Nephron (organoid): ENCODE results near the gene C7orf33.
"Not testable (repeated sequence)": the region's sequence is repeated elsewhere in the genome, so short reads cannot be mapped to it uniquely, and the experiment has no call there.

Source experiments
- H3K27ac Mint-ChIP-seq, 3 experiments: 2 replicates each; pipeline ENCODE4 v1.8.0; 2020; ENCODE audit warnings: mixed read lengths in 3 of 3, mild to moderate bottlenecking in 2 of 3, moderate library complexity in 1 of 3
- H3K27me3 Mint-ChIP-seq: 2 replicates; pipeline ENCODE4 v1.8.0; 2021; ENCODE audit warnings: low read depth, mild to moderate bottlenecking, moderate library complexity, mixed read lengths
- H3K36me3 Mint-ChIP-seq: 2 replicates; pipeline ENCODE4 v1.8.0; 2020; ENCODE audit warnings: low read depth, mixed read lengths
- H3K4me1 Mint-ChIP-seq: 2 replicates; pipeline ENCODE4 v1.8.0; 2020; ENCODE audit warnings: mixed read lengths
- H3K4me3 Mint-ChIP-seq, 3 experiments: 2 replicates each; pipeline ENCODE4 v1.8.0; 2020; ENCODE audit warnings: mild to moderate bottlenecking in 3 of 3, mixed read lengths in 3 of 3, moderate library complexity in 2 of 3
- H3K9me3 Mint-ChIP-seq: 2 replicates; pipeline ENCODE4 v1.8.0; 2020; ENCODE audit warnings: mixed read lengths
- TF ChIP-seq, protein P1 (sequence below), 3 experiments: fragments of 200-600 bp; sonication (generic); IDR thresholded peaks; one replicate each; pipeline ENCODE4 v1.5.0; 2021; ENCODE audit warnings: antibody characterized with exemption in 3 of 3; ENCODE audit not compliant: unreplicated experiment in 3 of 3

The C7orf33 gene

DNA sequence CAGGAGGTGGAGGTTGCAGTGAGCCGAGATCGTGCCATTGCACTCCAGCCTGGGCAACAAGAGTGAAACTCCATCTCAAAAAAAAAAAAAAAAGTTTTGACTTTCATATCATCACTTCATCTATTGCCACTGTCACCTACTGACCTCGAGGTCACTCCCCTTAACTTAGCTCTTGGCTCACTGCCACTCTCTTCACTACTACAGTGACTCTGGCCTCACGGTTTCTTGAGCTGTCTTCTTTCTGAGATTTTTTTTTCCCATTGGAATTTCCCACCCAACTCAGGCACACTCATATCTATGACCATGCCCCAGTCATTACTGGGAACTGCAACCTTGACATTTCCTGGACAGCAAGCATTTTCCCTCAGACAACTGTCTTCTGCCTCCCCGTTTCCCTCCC lies 42.6 kb upstream of the C7orf33 start:
- Mint-ChIP-seq H3K4me3 (no peak overlapping the region), H3K4me1 (no peaks in the 10 kb centered on the region), H3K27ac (no peak overlapping the region), H3K36me3 (no peaks in the 10 kb centered on the region), H3K27me3 (no peaks in the 10 kb centered on the region), H3K9me3 (peaks cover 15% of the 10 kb centered on the region)
- TF ChIP-seq, protein P1, sequence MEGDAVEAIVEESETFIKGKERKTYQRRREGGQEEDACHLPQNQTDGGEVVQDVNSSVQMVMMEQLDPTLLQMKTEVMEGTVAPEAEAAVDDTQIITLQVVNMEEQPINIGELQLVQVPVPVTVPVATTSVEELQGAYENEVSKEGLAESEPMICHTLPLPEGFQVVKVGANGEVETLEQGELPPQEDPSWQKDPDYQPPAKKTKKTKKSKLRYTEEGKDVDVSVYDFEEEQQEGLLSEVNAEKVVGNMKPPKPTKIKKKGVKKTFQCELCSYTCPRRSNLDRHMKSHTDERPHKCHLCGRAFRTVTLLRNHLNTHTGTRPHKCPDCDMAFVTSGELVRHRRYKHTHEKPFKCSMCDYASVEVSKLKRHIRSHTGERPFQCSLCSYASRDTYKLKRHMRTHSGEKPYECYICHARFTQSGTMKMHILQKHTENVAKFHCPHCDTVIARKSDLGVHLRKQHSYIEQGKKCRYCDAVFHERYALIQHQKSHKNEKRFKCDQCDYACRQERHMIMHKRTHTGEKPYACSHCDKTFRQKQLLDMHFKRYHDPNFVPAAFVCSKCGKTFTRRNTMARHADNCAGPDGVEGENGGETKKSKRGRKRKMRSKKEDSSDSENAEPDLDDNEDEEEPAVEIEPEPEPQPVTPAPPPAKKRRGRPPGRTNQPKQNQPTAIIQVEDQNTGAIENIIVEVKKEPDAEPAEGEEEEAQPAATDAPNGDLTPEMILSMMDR (IDR thresholded peaks at IDR 0.05; ENCODE audit: unreplicated experiment in 3 of 3): no peak

DNA sequence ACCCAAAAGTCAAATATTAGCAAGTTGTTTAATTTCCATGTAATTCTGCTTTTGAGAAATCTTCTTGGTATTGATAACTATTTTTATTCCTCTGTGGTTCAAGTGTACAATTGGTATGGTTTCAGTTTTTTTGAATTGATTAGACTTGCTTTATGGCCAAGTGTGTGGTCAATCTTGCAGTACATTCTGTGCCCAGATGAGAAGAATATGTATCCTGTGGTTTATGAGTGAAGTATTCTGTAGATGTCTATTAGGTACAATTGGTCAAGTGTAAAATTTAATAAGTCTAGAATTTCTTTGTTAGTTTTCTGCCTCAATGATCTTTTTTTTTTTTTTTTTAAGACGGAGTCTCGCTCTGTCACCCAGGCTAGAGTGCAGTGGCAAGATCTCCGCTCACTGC lies 36.6 kb upstream of the C7orf33 start:
- TF ChIP-seq, protein P1 (IDR thresholded peaks at IDR 0.05; ENCODE audit: unreplicated experiment in 3 of 3): no peak
- Mint-ChIP-seq H3K27me3 (peaks cover 7% of the 10 kb centered on the region), H3K9me3 (peaks cover 25% of the 10 kb centered on the region), H3K36me3 (no peaks in the 10 kb centered on the region), H3K27ac (no peak overlapping the region), H3K4me3 (no peak overlapping the region), H3K4me1 (no peaks in the 10 kb centered on the region)

DNA sequence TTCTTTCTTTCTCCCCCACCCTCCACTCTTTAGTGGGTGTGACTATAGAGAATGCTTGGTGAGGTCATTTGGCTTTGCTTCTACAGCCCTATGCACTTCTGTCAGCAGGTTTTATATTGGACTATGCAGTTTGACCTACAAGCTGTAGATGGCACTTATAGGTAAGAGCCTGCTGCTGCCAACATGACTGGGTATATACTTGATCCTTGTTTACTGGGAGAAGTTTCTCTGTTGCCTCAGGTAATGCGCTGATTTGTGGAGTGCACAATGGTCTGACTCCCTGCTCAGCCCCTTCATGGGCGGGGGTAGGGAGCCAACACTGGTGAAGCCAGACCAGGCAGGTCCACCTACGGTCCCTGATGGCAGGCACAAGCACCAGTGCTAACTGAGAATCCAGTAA lies 33.7 kb upstream of the C7orf33 start:
- no peaks in the 10 kb centered on the region for H3K36me3 Mint-ChIP-seq
- peaks cover 7% of the 10 kb centered on the region for H3K27me3 Mint-ChIP-seq
- H3K27ac Mint-ChIP-seq: no peak overlapping the region
- TF ChIP-seq, protein P1 (IDR thresholded peaks at IDR 0.05; ENCODE audit: unreplicated experiment in 3 of 3): no peak
- H3K9me3 Mint-ChIP-seq: peaks cover 17% of the 10 kb centered on the region
- no peaks in the 10 kb centered on the region for H3K4me1 Mint-ChIP-seq
- H3K4me3 Mint-ChIP-seq: no peak overlapping the region

DNA sequence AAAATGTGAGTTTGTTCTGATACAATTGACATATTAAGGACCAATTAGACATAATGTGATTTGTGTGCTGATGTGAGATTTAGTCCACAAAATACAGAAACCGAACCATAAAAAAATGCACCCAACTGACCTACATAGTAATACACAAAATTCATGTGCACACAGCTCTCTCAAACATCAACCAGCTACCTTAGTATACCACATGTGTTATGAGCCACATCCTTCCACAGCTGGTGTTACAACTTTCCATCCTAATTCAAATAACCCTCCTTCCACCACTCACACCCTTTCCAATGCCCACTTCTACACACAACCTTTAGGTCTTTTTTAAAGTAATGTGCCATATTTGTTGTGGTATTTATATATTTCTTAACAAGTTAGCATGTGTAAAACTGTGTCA lies 31.7 kb upstream of the C7orf33 start:
- no peaks in the 10 kb centered on the region for H3K36me3 Mint-ChIP-seq
- peaks cover 7% of the 10 kb centered on the region for H3K27me3 Mint-ChIP-seq
- no peak overlapping the region for H3K4me3 Mint-ChIP-seq
- no peaks in the 10 kb centered on the region for H3K4me1 Mint-ChIP-seq
- H3K27ac Mint-ChIP-seq: no peak overlapping the region
- peaks cover 8% of the 10 kb centered on the region for H3K9me3 Mint-ChIP-seq
- TF ChIP-seq, protein P1 (IDR thresholded peaks at IDR 0.05; ENCODE audit: unreplicated experiment in 3 of 3): no peak

DNA sequence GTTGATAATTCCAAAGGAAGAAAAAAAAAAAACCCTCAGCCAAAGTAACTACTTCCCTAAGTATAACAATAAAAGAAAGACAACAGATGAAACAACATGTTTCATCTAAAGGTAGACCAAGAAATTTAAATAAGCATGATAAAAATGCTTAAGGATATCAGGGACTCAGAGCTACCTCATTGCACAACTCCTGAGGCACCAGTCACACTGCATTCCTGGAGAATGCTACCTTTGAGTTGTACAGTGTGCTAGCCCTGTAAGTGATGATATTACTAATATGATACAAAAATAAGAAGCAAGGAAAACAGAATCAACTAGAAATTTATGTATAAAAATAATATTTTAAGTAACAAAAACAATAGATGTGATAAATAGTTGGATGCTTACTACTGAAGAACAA lies 29.5 kb upstream of the C7orf33 start:
- no peak overlapping the region for H3K4me3 Mint-ChIP-seq
- TF ChIP-seq, protein P1 (IDR thresholded peaks at IDR 0.05; ENCODE audit: unreplicated experiment in 3 of 3): no peak
- H3K4me1 Mint-ChIP-seq: no peaks in the 10 kb centered on the region
- no peaks in the 10 kb centered on the region for H3K36me3 Mint-ChIP-seq
- H3K9me3 Mint-ChIP-seq: peaks cover 8% of the 10 kb centered on the region
- H3K27ac Mint-ChIP-seq: no peak overlapping the region
- H3K27me3 Mint-ChIP-seq: peaks cover 4% of the 10 kb centered on the region

DNA sequence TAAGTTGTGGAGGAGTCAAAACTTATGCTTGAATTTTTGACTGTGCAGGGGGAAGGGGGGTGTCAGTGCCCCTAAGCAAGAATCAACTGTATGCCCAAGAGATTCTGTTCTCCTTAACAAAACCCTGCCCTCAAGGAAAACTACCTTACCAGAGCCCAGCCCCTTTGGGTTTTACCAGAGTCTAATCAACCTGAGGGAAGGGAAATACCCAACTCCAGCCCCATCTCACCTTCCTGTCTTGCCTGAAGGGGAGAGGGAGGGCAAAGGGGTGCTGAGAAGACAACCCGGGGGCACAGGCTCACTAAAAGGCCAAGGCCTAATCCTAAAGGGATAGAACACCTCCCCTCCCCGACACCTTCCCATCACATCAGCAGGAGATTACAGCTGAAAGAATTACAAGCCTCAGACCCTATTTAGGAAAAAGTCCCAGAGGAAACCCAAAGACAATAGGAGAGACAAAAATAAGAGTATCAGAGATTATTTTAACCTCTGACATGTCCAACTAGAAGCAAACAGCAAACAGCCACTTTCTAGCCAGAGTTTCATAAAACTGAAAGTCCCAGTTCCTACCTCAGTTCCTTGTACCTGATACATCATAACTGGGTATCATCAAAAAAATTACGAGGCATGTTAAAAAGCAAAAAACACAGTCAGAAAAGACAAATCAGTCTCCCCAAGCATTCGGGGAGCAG lies 26.8 kb upstream of the C7orf33 start:
- Mint-ChIP-seq H3K27ac (no peak overlapping the region), H3K9me3 (no peaks in the 10 kb centered on the region), H3K4me1 (no peaks in the 10 kb centered on the region), H3K27me3 (no peaks in the 10 kb centered on the region), H3K4me3 (no peak overlapping the region), H3K36me3 (no peaks in the 10 kb centered on the region)
- TF ChIP-seq, protein P1 (IDR thresholded peaks at IDR 0.05; ENCODE audit: unreplicated experiment in 3 of 3): no peak

DNA sequence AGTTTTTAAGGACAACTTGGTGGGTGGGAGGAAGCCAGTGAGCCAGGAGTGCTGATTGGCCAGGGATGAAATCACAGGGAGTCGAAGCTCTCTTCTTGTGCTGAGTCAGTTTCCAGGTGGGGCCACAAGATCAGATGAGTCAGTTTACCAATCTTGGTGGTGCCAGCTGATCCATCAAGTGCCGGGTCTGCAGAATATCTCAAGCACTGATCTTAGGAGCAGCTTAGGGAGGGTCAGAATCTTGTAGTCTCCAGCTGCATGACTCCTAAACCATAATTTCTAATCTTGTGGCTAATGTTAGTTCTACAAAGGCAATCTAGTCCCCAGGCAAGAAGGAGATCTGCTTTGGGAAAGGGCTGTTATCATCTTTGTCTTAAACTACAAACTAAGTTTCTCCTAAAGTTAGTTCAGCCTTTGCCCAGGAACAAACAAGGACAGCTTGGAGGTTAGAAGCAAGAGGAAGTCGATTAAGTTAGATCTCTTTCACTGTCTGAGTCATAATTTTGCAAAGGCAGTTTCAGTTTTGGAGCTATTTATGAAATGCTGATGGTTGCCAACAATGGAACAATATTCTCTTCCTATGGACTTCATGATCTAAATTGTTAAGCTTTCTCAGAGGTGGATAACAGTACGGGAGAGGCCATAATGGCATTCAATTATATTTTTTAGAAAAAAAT lies 26.2 kb upstream of the C7orf33 start:
- H3K4me3 Mint-ChIP-seq, H3K9me3 Mint-ChIP-seq, H3K27me3 Mint-ChIP-seq, H3K4me1 Mint-ChIP-seq, H3K27ac Mint-ChIP-seq, H3K36me3 Mint-ChIP-seq: not testable (repeated sequence)
